ENCODE data around the gene RAB3IL1.

RAB3IL1 gene

DNA sequence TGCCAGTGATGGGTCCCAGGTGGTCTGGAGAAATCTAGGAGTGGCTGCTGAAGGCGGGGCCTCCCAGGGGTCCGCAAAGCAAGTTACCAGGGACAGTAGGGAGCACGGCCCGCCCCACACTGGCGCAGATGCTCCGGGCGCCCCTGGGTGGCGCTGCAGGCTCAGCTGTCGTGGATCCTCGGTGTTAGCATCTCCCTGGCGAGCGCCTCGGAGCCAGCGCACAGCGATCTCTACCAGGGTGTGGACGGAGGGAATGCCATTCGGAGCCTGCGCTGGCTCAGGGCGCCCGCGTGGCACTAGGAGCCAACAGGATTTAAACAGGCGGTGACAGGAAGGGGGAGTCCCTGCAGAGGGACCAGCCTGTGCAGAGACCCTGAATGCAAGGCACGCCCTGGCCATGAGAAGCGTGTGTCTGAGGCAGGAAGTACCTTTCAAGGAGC, 46.2 kb downstream of the RAB3IL1 start (continued):
- TF ChIP-seq, protein P1, sequence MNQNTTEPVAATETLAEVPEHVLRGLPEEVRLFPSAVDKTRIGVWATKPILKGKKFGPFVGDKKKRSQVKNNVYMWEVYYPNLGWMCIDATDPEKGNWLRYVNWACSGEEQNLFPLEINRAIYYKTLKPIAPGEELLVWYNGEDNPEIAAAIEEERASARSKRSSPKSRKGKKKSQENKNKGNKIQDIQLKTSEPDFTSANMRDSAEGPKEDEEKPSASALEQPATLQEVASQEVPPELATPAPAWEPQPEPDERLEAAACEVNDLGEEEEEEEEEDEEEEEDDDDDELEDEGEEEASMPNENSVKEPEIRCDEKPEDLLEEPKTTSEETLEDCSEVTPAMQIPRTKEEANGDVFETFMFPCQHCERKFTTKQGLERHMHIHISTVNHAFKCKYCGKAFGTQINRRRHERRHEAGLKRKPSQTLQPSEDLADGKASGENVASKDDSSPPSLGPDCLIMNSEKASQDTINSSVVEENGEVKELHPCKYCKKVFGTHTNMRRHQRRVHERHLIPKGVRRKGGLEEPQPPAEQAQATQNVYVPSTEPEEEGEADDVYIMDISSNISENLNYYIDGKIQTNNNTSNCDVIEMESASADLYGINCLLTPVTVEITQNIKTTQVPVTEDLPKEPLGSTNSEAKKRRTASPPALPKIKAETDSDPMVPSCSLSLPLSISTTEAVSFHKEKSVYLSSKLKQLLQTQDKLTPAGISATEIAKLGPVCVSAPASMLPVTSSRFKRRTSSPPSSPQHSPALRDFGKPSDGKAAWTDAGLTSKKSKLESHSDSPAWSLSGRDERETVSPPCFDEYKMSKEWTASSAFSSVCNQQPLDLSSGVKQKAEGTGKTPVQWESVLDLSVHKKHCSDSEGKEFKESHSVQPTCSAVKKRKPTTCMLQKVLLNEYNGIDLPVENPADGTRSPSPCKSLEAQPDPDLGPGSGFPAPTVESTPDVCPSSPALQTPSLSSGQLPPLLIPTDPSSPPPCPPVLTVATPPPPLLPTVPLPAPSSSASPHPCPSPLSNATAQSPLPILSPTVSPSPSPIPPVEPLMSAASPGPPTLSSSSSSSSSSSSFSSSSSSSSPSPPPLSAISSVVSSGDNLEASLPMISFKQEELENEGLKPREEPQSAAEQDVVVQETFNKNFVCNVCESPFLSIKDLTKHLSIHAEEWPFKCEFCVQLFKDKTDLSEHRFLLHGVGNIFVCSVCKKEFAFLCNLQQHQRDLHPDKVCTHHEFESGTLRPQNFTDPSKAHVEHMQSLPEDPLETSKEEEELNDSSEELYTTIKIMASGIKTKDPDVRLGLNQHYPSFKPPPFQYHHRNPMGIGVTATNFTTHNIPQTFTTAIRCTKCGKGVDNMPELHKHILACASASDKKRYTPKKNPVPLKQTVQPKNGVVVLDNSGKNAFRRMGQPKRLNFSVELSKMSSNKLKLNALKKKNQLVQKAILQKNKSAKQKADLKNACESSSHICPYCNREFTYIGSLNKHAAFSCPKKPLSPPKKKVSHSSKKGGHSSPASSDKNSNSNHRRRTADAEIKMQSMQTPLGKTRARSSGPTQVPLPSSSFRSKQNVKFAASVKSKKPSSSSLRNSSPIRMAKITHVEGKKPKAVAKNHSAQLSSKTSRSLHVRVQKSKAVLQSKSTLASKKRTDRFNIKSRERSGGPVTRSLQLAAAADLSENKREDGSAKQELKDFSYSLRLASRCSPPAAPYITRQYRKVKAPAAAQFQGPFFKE (tag by site-specific recombination; IDR thresholded peaks at IDR 0.05; ENCODE audit: borderline replicate concordance) = no peak
- 0 out of 2 replicates have a peak, but pooled peaks have one; percentile 2 for TF ChIP-seq ZBTB8A (tag by site-specific recombination; IDR thresholded peaks at IDR 0.05)
- no peak for TF ChIP-seq ZNF692 (tag by site-specific recombination; IDR thresholded peaks at IDR 0.05)
- TF ChIP-seq ZNF624 (tag by site-specific recombination; IDR thresholded peaks at IDR 0.05) = no peak
- peak; percentile 21; the same call in 1 of the 2 replicates for TF ChIP-seq GLIS1 (tag by site-specific recombination; IDR thresholded peaks at IDR 0.05)
- TF ChIP-seq, protein P2, sequence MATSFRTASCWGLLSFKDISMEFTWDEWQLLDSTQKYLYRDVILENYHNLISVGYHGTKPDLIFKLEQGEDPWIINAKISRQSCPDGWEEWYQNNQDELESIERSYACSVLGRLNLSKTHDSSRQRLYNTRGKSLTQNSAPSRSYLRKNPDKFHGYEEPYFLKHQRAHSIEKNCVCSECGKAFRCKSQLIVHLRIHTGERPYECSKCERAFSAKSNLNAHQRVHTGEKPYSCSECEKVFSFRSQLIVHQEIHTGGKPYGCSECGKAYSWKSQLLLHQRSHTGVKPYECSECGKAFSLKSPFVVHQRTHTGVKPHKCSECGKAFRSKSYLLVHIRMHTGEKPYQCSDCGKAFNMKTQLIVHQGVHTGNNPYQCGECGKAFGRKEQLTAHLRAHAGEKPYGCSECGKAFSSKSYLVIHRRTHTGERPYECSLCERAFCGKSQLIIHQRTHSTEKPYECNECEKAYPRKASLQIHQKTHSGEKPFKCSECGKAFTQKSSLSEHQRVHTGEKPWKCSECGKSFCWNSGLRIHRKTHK (tag by site-specific recombination; IDR thresholded peaks at IDR 0.05) = no peak
- peak; percentile 51 for TF ChIP-seq ZNF654 (tag by site-specific recombination; IDR thresholded peaks at IDR 0.05; ENCODE audit: low read depth)
- TF ChIP-seq, protein P3, sequence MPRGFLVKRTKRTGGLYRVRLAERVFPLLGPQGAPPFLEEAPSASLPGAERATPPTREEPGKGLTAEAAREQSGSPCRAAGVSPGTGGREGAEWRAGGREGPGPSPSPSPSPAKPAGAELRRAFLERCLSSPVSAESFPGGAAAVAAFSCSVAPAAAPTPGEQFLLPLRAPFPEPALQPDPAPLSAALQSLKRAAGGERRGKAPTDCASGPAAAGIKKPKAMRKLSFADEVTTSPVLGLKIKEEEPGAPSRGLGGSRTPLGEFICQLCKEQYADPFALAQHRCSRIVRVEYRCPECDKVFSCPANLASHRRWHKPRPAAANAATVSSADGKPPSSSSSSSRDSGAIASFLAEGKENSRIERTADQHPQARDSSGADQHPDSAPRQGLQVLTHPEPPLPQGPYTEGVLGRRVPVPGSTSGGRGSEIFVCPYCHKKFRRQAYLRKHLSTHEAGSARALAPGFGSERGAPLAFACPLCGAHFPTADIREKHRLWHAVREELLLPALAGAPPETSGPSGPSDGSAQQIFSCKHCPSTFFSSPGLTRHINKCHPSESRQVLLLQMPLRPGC (tag by site-specific recombination; IDR thresholded peaks at IDR 0.05) = no peak
- TF ChIP-seq ZSCAN16 (tag by site-specific recombination; IDR thresholded peaks at IDR 0.05) = no peak
- TF ChIP-seq ZNF571 (tag by site-specific recombination; IDR thresholded peaks at IDR 0.05) = no peak
- no peak for TF ChIP-seq EGR2 (tag by site-specific recombination; IDR thresholded peaks at IDR 0.05; ENCODE audit: low read depth)
- no peak for TF ChIP-seq ZEB2 (tag by site-specific recombination; IDR thresholded peaks at IDR 0.05)
- TF ChIP-seq ZNF350 (tag by site-specific recombination; IDR thresholded peaks at IDR 0.05) = no peak
- peak; percentile 13; the same call in 1 of the 2 replicates for TF ChIP-seq ZIC2 (tag by site-specific recombination; IDR thresholded peaks at IDR 0.05)
- peak; percentile 71 for TF ChIP-seq ZBTB17 (tag by site-specific recombination; IDR thresholded peaks at IDR 0.05)
- no peak for TF ChIP-seq ZFP3 (tag by site-specific recombination; IDR thresholded peaks at IDR 0.05; ENCODE audit: low read depth)
- peak; percentile 91 for TF ChIP-seq ZBTB48 (tag by site-specific recombination; IDR thresholded peaks at IDR 0.05)
- TF ChIP-seq ZNF529 (tag by site-specific recombination; IDR thresholded peaks at IDR 0.05; ENCODE audit: insufficient replicate concordance) = no peak
- TF ChIP-seq, protein P4, sequence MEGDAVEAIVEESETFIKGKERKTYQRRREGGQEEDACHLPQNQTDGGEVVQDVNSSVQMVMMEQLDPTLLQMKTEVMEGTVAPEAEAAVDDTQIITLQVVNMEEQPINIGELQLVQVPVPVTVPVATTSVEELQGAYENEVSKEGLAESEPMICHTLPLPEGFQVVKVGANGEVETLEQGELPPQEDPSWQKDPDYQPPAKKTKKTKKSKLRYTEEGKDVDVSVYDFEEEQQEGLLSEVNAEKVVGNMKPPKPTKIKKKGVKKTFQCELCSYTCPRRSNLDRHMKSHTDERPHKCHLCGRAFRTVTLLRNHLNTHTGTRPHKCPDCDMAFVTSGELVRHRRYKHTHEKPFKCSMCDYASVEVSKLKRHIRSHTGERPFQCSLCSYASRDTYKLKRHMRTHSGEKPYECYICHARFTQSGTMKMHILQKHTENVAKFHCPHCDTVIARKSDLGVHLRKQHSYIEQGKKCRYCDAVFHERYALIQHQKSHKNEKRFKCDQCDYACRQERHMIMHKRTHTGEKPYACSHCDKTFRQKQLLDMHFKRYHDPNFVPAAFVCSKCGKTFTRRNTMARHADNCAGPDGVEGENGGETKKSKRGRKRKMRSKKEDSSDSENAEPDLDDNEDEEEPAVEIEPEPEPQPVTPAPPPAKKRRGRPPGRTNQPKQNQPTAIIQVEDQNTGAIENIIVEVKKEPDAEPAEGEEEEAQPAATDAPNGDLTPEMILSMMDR (tag by site-specific recombination; IDR thresholded peaks at IDR 0.05) = peak; percentile 95
- TF ChIP-seq ZNF10 (tag by site-specific recombination; IDR thresholded peaks at IDR 0.05) = no peak
- TF ChIP-seq, protein P5, sequence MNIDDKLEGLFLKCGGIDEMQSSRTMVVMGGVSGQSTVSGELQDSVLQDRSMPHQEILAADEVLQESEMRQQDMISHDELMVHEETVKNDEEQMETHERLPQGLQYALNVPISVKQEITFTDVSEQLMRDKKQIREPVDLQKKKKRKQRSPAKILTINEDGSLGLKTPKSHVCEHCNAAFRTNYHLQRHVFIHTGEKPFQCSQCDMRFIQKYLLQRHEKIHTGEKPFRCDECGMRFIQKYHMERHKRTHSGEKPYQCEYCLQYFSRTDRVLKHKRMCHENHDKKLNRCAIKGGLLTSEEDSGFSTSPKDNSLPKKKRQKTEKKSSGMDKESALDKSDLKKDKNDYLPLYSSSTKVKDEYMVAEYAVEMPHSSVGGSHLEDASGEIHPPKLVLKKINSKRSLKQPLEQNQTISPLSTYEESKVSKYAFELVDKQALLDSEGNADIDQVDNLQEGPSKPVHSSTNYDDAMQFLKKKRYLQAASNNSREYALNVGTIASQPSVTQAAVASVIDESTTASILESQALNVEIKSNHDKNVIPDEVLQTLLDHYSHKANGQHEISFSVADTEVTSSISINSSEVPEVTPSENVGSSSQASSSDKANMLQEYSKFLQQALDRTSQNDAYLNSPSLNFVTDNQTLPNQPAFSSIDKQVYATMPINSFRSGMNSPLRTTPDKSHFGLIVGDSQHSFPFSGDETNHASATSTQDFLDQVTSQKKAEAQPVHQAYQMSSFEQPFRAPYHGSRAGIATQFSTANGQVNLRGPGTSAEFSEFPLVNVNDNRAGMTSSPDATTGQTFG (tag by site-specific recombination; IDR thresholded peaks at IDR 0.05; ENCODE audit: borderline replicate concordance) = no peak
- no peak for TF ChIP-seq ZNF561 (tag by site-specific recombination; IDR thresholded peaks at IDR 0.05; ENCODE audit: borderline replicate concordance)
- TF ChIP-seq KLF17 (tag by site-specific recombination; IDR thresholded peaks at IDR 0.05) = 0 out of 2 replicates have a peak, but pooled peaks have one; percentile 36
- TF ChIP-seq ZNF391 (tag by site-specific recombination; IDR thresholded peaks at IDR 0.05; ENCODE audit: borderline replicate concordance, low read depth) = no peak
